H1 (cell line): ENCODE results near the gene EZH2. TPM values are rescaled to one million over a fixed set of nuclear protein-coding genes. Genes with fewer than 3 reads are reported as not detected.

Experiments
- CTBP2 ChIP-seq: IDR thresholded peaks from 2 replicates; pipeline ENCODE4 v1.7.0; 2011; ENCODE audit warnings: borderline replicate concordance, mild to moderate bottlenecking, moderate library complexity, mixed read lengths, low read length; ENCODE audit not compliant: insufficient read depth, insufficient read length
- polyA plus RNA-seq, 7 experiments: library from polyadenylated mRNA; depleted of rRNA in 3 of 7; stranded (reverse) in 5 of 7; unstranded in 2 of 7; fragments of >200 nt in 5 of 7; fragments of 200-250 nt in 2 of 7; gene quantifications; 1 replicate in 5 of 7; 2 replicates in 1 of 7; 4 replicates in 1 of 7; pipeline versions ENCODE4 v1.2.1 to v1.2.3, GENCODE V29; 2011 to 2013; ENCODE audit warnings: missing spikeins in 2 of 7, mixed read lengths in 2 of 7
- total RNA-seq: library from RNA; stranded (reverse); fragmentation: NEBNext Ultra II Directional; extraction: Animal tissue kit (Norgen Biotek cat#: 25700); gene quantifications from 2 replicates; pipeline ENCODE4 v1.2.1, GENCODE V29; 2021

Gene EZH2
- total and polyA plus RNA-seq, 2 of the 8 experiments (the other 6 are each of a cell fraction or from before 2014, with no cell fraction given): 28.9 to 49.0 TPM

DNA sequence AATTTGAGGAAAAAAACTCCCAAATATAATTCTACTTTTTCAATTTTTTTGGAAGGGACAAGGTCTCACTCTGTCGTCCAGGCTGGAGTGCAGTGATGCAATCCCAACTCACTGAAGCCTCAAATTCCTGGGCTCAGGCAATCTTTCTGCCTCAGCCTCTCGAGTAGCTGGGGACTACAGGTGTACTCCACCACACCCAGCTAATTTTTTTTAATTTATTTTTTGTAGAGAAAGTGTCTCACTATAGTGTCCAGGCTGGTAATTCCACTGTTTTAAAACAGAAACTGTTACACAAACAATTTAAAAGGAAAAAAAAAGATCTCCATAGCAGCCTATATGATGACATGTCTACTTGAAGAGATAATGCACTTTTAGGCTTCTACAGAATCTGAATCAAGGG is 25.6 kb downstream of the EZH2 start (continued):
- no peak for TF ChIP-seq CTBP2
